Activated CD4-positive, alpha-beta T cell treated with anti-CD3 and anti-CD28 coated beads, Interleukin-2, amount 50 U/mL, for 24 hours (primary cell): ENCODE measurements around the gene RNF10.
"Not testable (repeated sequence)": the region's sequence is repeated elsewhere in the genome, so short reads cannot be mapped to it uniquely, and the experiment has no call there.

ENCODE experiments used
- DNase-seq, 2 donors: peaks; one replicate each; pipeline ENCODE4 v3.0.0-alpha.2; 2020; ENCODE audit warnings: low read depth in 1 of 2, low spot score in 1 of 2

RNF10 gene

DNA sequence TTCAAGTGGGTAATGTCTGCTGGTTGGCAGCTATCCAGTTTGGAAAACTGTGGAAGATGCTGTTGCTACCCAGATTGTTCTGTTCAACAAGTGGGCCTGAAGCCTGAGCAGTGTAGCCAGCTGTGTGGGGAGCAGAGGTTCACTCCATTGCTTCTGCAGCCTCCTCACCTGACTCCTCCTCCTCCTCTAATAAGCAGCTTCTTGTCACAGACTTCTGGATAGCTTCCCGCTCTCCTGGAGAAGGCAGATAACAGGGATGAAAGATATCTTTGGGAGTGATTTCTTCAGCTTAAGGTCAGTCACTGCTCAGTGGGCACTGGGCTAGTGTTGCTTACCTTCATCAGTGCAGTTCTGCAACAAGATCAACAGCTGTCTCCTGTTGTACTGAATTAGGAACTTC lies 45.0 kb downstream of the RNF10 start:
- DNase-seq: no peak

DNA sequence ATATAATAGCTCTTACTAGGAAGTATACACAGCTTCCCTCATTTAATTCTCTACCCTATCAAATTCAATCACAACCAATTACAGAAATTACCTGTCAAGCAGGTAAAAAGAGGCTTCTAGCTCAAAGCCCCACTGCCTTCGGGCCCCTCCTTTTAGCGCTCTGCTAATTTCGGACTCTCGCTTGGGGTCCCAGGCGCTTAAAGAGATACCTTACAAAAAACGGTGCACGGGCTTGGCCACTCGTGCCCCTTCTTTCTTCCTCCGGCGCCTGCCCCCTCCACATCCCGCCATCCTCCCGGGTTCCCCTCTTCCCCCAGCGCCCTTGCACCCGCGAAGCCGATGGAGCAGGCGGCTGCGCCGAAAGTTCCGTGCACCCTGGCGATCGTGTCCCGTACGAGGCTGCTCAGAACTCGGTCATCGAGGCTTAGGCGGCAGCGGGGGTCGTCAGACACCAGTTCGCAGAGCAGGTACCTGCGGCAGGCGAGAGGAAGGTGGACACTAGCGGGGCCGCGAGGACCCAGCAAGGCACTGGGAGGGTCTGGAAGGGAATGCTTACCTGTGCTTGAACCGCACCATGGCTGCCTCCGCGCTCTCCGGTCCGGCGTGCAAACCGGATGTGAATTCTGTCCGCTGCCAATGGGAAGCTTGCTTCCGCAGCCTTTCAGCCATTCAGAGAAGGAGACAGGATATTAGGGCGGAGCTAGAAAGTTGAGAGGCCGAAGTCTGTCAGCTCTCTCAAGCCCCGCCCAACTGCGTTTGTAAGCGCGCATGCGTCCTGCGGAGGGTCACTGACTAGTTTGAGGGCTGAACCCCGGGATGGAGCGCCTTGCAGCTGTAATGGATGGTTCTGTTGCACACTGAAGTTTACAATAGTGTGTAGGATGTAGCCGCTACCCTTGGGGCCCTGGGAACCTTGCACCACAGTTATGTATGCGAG lies 46.9 kb downstream of the RNF10 start, which contains the start of gene POP5:
Gene POP5 (minus strand): TSS at position 616 of the 937 bp plus-strand sequence. CDS start 40 bp downstream, at position 576.
- peak; percentile 77 to 92 for DNase-seq

DNA sequence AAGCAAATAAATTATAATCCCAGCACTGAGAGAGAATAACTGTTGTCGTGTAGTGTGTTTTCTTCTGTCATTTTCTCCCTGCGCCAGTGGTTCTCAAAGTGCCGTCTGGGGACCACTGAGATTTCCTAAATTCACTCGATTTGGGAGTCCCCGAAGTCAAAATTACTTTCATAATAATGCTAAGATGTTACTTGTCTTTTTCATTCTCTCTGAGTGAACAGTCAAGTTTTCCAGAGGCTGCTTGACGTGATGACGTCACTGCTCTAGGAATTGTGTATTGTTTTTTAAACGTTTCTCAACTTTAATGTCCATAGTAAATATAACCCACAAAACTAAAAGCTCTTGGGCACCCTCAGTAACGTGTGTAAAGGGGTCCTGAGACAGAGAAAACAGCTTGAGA lies 47.8 kb downstream of the RNF10 start:
- DNase-seq: peak in 1 of 2 donors; percentile 25

DNA sequence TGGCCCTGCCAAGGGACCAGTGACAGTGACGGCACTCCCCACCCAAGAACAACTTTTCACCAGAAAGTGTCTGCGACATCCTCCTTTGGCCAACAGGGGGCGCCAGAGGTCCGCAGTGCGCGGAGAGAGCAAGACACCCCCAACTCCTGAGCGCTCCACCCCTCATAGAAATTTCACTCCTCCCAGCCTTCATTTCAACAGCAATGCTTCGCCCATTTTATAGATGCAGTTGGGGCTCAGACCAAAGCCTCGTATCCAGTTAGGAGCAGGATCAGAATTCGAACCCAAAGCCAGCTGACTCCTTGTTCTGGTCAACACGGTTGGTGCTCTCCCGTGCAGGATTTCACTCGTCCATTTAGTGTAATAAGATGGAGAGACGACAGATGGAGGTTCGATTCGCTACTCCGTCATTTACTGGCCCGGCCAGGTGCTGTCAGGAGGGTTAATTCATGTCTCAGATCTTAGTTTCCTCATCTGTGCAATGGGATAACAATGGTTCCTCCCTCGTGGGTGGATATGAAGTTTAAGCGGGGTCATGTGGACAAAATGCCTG lies 49.4 kb downstream of the RNF10 start:
- peak; percentile 83 to 86 for DNase-seq

DNA sequence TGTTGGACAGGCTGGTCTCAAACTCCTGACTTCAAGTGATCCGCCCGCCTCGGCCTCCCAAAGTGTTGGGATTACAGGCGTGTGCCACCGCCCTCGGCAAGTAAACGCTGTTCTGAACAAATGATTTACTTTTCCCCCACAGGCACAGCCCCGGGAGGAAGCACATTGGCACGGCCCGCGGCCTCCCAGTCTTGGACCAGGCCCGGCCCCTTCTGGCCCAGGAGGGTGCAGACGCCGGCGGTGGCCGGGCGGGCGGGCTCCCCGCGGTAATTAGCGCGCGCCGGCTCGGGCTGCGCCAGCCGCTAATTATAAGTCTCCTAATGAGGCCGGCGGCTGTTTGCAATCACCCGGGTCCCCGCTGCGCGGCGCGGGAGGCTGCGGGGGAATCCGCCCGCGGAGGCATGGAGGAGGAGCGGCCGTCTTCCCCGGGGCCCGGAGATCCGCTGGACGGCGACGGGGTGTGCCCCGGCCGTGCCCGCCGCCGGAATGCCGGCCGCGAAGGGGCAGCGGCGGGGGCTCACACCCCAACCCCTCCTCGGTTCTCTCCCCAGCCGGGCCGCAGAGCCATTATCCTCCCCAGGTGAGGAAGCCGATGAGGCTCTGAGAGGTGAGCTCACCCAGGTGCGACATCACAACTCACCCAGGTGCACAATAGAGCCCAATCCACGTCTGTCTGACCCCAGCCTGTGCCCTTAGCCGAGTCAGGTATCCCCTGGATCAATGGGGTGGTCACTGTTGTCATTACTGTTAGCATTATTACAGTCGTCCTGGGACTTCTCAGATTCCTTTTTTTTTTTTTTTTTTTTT lies 50.4 kb downstream of the RNF10 start:
- DNase-seq: peak; percentile 31 to 32

DNA sequence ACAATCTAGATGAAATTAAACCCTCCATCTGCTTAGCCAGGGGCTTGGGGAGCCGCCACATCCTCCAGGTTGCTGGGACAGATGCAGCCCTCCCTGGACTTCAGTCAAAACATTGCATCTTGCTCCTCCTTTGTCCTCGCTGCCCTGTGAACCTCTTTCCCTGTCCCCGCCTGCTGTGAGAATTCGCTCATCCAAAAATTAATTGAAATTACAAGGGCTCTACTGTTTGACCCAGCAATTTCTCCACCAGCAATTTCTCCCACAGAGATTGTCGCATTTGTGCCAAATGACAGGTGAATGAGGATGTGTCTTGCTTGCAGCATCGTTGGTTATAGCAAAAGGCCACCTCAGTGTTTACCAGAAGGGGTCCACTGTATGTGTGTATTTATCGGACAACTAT lies 52.0 kb downstream of the RNF10 start:
- no peak for DNase-seq

DNA sequence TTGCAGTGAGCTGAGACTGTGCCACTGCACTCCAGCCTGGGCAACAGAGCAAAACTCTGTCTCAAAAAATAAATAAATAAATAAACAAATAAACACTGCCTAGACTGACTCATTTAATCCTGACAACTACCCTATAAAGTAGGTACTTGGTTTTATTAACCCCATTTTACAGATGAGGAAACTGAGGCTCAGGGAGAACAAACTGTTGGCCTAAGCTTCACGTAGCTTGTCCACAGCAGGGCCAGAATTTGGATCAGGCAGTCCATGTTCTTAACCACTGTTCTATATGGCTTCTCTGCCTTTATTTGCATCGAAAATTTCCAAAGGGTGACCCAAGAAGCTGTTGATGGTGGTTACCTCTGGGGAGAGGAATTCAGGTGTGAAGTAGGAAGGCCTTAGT lies 52.7 kb downstream of the RNF10 start:
- no peak for DNase-seq

DNA sequence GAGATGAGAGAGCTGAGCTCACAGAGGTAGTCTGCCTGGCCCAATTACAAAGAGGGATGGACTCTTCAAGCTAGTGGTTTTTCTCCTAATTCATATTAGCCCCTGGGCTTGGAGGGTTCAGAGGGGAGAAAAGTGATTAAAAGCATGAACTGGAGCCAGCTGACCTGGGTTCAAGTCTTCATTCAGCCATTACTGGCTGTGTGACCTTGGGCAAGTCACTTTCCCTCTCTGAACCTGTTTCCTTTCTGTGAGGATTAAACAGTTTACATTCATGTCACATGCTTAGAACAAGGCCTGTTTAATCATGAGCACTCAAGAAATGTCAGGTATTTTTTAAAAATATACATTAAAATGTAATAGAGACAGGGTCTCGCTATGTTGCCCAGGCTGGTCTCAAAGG lies 54.2 kb downstream of the RNF10 start:
- DNase-seq: no peak

DNA sequence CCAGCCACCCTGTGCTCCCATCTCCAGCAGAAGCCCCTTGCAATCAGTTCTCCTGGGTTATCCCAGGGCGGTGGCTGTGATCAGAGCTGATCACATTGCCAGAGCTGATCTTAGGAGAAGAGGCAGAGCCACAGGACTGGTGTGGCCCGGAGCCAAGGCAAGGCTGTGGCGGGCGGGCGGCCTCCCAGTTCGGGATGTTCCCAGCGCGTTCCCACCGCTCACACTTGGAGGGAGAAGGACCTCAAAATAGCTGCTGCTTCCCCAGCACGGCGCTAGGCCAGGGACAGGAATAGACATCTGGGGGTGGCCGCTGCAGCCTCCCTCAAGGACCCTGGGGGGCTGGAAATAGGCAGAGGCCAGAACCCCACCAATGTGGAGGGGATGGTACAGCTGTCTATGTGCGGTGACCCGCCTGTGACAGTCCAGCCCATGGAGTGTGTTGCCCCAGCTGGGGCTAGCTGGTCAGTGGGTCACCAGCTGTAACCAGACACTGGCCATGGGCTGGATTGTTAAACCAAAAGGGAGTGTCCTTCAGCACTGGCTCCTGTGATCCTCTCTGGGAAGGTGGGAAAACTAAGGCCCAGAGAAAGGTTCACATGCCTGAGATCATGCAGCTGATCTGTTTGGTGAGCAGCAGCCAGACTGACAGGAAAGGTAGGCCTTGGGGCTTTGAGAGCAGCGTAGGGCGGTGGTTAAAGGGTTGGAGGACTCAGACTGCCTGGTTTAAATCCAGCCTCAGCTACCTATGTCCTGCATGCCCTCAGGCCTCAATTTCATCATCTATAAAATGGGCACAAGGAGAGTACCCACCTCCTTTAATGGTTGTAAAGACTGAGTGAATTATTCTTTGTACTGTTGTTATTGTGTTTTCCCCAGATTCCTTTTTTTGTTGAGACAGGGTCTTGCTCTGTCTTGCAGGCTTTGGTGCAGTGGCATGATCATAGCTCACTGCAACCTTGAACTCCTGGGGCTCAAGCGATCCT lies 55.1 kb downstream of the RNF10 start:
- no peak for DNase-seq

DNA sequence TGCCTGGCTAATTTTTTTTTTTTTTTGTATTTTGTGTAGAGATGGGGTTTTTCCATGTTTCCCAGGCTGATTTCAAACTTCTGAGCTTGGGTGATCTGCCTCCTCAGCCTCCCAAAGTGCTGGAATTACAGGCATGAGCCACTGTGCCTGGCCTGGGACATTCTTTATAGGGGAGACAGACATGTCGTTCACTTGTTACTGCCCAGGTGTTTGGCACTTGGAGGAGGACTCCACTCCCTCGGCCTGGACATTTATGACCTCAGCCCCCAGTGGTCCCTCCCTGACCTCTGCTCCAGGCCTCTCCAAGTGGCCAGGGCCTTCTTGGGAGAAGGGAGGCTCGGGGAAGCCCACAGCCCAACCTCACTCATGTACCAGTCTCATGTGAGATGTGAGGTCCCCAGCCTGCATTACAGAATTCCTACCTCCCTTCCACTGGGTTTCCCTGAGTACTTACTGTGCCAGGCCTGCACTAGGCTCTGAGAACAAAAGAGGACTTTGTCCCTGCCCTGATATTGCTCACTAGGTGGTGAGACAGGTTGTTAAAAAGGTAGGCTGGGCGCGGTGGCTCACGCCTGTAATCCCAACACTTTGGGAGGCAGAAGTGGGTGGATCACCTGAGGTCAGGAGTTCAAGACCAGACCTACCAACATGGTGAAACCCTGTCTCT lies 56.7 kb downstream of the RNF10 start:
- DNase-seq: no peak

DNA sequence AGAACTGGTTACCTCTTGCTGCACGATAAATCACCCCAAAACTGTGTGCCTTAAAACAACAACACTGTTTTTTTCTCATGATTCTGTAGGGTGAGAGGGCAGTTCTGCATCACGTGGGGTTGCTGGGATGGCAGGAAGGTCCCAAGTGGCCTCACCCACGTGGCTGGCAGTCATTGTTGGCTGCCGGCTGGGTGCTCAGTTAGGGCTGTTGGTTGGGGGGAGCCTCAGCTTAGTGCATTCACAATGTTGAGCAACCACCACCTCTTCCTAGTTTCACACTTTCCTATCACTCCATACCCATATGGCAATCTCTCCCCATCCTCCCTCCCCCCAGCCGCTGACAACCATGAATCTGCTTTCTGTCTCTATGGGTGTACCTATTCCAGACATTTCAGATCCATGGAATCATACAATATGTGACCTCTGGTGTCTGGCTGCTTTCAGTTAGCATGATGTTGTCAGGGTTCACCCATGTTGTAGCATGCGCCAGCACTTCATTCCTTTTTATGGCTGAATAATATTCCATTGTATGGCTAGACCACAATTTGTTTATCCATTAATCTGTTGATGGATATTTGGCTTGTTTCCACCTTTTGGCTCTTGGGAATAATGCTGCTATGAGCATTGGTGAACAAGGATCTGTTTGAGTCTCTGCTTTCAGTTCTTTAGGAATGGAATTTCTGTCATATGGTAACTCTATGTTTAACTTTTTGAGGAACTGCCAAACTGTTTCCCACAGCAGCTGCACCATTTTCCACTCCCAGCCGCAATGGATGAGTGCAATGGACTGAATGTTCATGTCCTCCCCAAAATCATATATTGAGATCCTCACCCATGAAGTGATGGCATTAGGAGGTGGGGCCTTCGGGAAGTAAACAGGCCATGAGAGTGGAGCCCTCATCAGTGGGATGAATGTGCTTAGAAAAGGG lies 58.2 kb downstream of the RNF10 start:
- no peak for DNase-seq

DNA sequence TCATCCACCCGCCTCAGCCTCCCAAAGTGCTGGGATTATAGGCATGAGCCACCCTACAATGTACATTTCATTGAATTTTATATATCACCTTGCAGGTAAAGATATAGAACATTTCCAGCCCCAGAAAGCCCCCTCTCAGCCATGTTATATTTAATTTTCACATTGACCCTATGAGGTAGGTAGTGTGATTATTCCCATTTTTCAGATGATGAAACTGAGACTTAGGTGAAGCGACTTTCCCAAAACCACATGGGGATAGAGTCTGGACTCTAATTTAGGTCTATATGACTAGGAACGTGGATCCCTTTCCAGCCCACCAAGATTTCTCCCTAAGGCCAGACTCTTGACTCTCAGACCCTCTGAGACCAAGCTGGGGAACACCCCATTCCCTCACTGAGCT lies 62.7 kb downstream of the RNF10 start:
- DNase-seq: no peak

DNA sequence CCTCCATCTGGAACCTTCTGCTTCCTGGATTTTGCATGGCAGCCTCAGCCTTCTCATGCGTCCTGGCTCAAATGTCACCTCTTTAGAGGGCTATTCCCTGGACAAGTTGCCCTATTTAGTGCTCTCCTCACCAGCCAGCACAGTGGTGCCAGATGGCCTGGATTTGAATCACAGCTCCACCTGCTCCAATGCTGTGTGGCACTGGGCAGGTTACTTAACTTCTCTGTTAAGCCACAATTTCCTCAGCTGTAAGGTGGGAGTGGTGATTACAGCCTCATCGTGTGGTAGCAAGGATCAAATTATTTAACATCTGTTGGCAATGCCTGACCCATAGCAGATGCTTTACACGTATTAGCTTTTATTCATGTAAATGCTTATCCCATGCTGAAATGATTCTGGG lies 63.7 kb downstream of the RNF10 start:
- no peak for DNase-seq

DNA sequence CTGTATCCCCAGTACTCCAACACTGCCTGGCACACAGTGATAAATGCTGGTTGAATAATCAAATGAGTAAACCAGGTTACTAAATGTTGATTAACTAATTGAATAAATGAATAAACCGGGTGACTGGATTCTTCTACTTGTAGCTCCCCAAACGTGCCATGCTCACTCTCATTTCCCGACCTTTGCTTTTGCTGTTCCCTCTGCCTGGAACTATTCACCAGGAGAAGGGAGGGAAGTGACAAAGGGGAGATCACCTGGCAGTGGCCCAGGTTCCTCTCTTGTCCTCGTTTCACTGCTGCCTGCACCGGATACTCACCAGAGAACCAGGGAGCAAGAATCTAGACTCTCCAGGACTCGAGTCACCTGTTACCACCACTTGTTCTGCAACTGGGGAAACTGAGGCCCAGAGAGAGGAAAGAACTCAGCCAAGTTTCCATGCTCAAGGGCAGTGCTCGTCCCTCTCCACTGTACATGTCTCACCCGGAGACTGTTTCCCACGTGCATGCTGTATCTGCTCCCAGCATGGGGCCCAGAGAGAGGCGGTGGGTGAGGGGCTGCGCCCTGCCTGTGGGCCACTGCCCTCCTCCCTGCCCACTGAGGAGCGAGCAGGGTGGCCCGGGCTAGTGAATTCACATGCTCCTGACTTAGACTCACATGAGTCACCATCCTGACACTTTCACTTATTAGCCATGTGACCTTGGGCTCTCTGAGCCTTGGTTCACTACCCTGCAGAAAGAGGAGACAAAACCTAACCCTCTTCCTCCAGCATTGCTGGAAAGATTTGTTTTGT lies 64.7 kb downstream of the RNF10 start:
- no peak for DNase-seq

DNA sequence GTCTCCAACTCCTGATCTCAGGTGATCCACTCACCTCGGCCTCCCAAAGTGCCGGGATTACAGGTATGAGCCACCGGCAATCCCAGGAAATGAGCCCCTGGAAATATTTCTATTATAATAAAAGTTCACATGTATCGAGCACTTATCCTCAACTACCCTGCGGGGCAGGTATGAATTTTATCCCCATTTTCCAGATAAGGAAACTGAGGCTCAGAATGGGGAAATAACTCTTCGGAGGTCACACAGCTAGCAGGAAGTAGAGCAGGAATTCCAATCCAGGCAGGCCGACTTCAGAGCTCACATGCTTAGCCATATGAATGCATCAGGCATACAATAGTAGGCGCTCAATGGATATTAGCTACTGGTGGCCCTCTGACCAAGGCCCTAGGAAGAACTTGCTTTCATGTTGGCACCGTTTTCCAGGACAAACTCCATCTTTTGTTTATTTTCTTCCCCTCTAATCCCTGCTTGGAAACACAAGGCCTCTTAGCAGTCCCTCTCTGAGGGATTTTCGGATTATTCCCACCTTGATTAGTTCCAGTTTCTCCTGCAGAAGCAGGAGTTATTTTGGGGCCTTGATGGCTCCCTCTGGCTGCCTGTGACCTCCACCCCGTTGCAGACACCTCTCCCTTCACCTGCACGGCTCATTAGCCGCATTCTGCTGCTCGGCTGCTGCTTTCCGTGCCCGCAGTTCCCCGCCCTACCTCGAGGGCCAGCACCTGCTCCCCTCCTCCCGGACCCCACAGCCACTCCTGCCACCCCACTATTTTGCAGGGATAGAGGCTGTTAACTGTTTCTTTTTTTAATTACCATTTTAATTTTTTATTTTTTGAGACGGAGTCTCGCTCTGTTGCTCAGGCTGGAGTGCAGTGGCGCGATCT lies 65.8 kb downstream of the RNF10 start:
- no peak for DNase-seq

DNA sequence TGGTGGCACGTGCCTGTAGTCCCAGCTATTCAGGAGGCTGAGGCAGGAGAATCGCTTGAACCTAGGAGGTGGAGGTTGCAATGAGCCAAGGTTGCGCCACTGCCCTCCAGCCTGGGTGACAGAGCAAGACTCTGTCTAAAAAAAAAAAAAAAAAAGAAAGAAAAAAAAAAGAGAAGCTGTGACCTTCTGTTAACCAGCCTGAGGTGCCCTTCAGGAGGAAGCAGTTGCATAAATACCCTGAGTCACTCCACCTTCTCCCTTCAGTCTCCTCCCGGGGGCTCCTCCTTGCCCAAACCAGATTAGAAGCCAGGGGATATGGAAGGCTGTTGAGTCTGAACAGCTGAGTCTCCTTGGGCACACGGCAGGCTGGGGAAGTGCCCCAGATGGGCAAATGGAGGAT lies 68.3 kb downstream of the RNF10 start:
- not testable (repeated sequence) for DNase-seq

DNA sequence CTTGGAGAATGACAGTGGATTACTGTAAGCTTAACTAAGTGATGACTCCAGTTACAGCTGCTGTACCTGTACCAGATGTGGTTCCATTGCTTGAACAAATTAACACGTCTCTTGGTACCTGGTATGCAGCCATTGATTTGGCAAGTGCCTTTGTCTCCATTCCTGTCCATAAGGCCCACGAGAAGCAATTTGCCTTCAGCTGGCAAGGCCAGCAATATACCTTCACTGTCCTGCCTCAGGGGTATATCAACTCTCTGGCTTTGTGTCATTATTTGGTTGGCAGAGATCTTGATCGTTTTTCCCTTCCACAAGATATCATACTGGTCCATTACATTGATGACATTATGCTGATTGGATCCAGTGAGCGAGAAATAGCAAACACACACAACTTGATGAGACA lies 76.4 kb downstream of the RNF10 start:
- no peak for DNase-seq
